ENCODE results near the gene SFXN3. TPM values are rescaled to one million over a fixed set of nuclear protein-coding genes. Genes with fewer than 3 reads are reported as not detected.

The SFXN3 gene
- total RNA-seq (2022), result 27.5 and 37.7 TPM in 2 replicates
- percentile 53 among the genes with signal in this experiment for Bru-seq, nascent RNA
- percentile 73 among the genes with signal in this experiment for BruChase-seq, experiment 1, labeled RNA remaining after a 6-hour chase
- percentile 64 among the genes with signal in this experiment for BruChase-seq, experiment 2, labeled RNA remaining after a 2-hour chase
- long read RNA-seq, partial matches to known transcripts, result 3 of 19 reads
- long read RNA-seq, other reads (novel, unspliced or antisense), result 15 of 19 reads

GRCh38 chr10:101031128-101031795 is at the start of gene SFXN3, which contains the start of gene PDZD7:
Gene SFXN3, plus strand, starts transcription at chr10:101031234. Its CDS starts 3,461 bp downstream, at chr10:101034695.
Gene PDZD7, minus strand, starts transcription at chr10:101031129. Its CDS starts 910 bp downstream, at chr10:101030219.
- Mint-ChIP-seq H3K9me3 (ENCODE audit: low read depth, unreplicated experiment) (no peaks in the 10 kb centered on the region), H3K4me1 (ENCODE audit: low read depth, unreplicated experiment) (peaks cover 8% of the 10 kb centered on the region), H3K4me3 (ENCODE audit: low read depth, unreplicated experiment) (peak within 1 kb of the TSS; percentile 78), H3K36me3 (ENCODE audit: insufficient read depth, unreplicated experiment) (peaks cover 34% of the 10 kb centered on the region), H3K27me3 (ENCODE audit: unreplicated experiment) (no peaks in the 10 kb centered on the region), H3K27ac (ENCODE audit: unreplicated experiment) (peak within 1 kb of the TSS; percentile 73)
- intact Hi-C loops (cut with micrococcal nuclease; ENCODE audit: unreplicated experiment), result no loop called here
- DNase-seq, result peak; percentile 95
- BruUV-seq (replicated peaks), result no TSS peak
- CTCF ChIA-PET, result interaction anchor here (0.6 to 1.7 kb wide), 5 partner anchors 10 to 100 kb away, joined by 3 to 10 read pairs (median 6); partner anchors contain the start of gene TLX1
- TF ChIP-seq CTCF (IDR thresholded peaks at IDR 0.05; ENCODE audit: unreplicated experiment), result no peak

- CTCF ChIA-PET, result interaction anchor here (0.6 kb wide), 1 partner anchor 101 kb away, joined by 3 read pairs; no protein-coding TSS in a partner anchor
- Mint-ChIP-seq H3K4me1 (ENCODE audit: low read depth, unreplicated experiment) (no peaks in the 10 kb centered on the region), H3K36me3 (ENCODE audit: insufficient read depth, unreplicated experiment) (peaks cover 26% of the 10 kb centered on the region), H3K4me3 (ENCODE audit: low read depth, unreplicated experiment) (no peak overlapping the region), H3K27me3 (ENCODE audit: unreplicated experiment) (no peaks in the 10 kb centered on the region), H3K27ac (ENCODE audit: unreplicated experiment) (no peak overlapping the region), H3K9me3 (ENCODE audit: low read depth, unreplicated experiment) (no peaks in the 10 kb centered on the region)
- intact Hi-C loops (cut with micrococcal nuclease; ENCODE audit: unreplicated experiment), result no loop called here
- no peak for DNase-seq
- TF ChIP-seq CTCF (IDR thresholded peaks at IDR 0.05; ENCODE audit: unreplicated experiment), result no peak
- no TSS peak for BruUV-seq (replicated peaks)
Measured at GRCh38 chr10:100982916-100983830, 47.9 kb upstream of the SFXN3 start.

- no TSS peak for BruUV-seq (replicated peaks)
- intact Hi-C loops (cut with micrococcal nuclease; ENCODE audit: unreplicated experiment), result no loop called here
- H3K36me3 Mint-ChIP-seq (ENCODE audit: insufficient read depth, unreplicated experiment), result peaks cover 23% of the 10 kb centered on the region
- no peak overlapping the region for H3K4me3 Mint-ChIP-seq (ENCODE audit: low read depth, unreplicated experiment)
- CTCF ChIA-PET, result interaction anchor here (0.6 kb wide), 1 partner anchor 100 kb away, joined by 3 read pairs; no protein-coding TSS in a partner anchor
- H3K27me3 Mint-ChIP-seq (ENCODE audit: unreplicated experiment), result no peaks in the 10 kb centered on the region
- no peak for TF ChIP-seq CTCF (IDR thresholded peaks at IDR 0.05; ENCODE audit: unreplicated experiment)
- no peaks in the 10 kb centered on the region for H3K4me1 Mint-ChIP-seq (ENCODE audit: low read depth, unreplicated experiment)
- no peak overlapping the region for H3K27ac Mint-ChIP-seq (ENCODE audit: unreplicated experiment)
- H3K9me3 Mint-ChIP-seq (ENCODE audit: low read depth, unreplicated experiment), result no peaks in the 10 kb centered on the region
- no peak for DNase-seq
Measured at GRCh38 chr10:100983868-100984671, 47.0 kb upstream of the SFXN3 start.

Data from Calu3 (cell line).